HG03159 (cell line): Measurements from ENCODE around the gene CDKN1B.

Source experiments
- ATAC-seq: cut with Tn5 transposase; IDR thresholded peaks from one replicate; pipeline ENCODE4 v1.9.1; 2021; ENCODE audit warnings: mild to moderate bottlenecking, moderate library complexity; ENCODE audit not compliant: unreplicated experiment

Gene CDKN1B

GRCh38 chr12:12716793-12717585 is at the start of gene CDKN1B:
Gene CDKN1B (plus strand): TSS chr12:12717368. CDS start chr12:12717840, 472 bp downstream.
- ATAC-seq: peak; percentile 46

GRCh38 chr12:12668005-12668404 is 49.2 kb upstream of the CDKN1B start:
- no peak for ATAC-seq

- ATAC-seq: no peak
These were observed 48.1 kb upstream of the CDKN1B start for GRCh38 chr12:12669020-12669419.

GRCh38 chr12:12671850-12672660 is 45.1 kb upstream of the CDKN1B start:
- no peak for ATAC-seq

GRCh38 chr12:12673296-12673695 is 43.9 kb upstream of the CDKN1B start:
- no peak for ATAC-seq

- no peak for ATAC-seq
These were observed 40.6 kb upstream of the CDKN1B start for GRCh38 chr12:12676605-12677004.

- no peak for ATAC-seq
These were observed 36.0 kb upstream of the CDKN1B start for GRCh38 chr12:12681061-12681765.

- no peak for ATAC-seq
These were observed 34.9 kb upstream of the CDKN1B start for GRCh38 chr12:12682284-12682683.

GRCh38 chr12:12683136-12683697 is 34.0 kb upstream of the CDKN1B start:
- ATAC-seq: no peak

- ATAC-seq: no peak
These were observed 33.4 kb upstream of the CDKN1B start for GRCh38 chr12:12683725-12684124.

GRCh38 chr12:12684375-12685106 is 32.6 kb upstream of the CDKN1B start:
- ATAC-seq: no peak

- no peak for ATAC-seq
These were observed 31.9 kb upstream of the CDKN1B start for GRCh38 chr12:12685305-12685704.

GRCh38 chr12:12686472-12686871 is 30.7 kb upstream of the CDKN1B start:
- no peak for ATAC-seq

GRCh38 chr12:12686925-12687324 is 30.2 kb upstream of the CDKN1B start:
- ATAC-seq: no peak

- ATAC-seq: no peak
These were observed 27.4 kb upstream of the CDKN1B start for GRCh38 chr12:12689647-12690300.

GRCh38 chr12:12691549-12691948 is 25.6 kb upstream of the CDKN1B start:
- no peak for ATAC-seq

- no peak for ATAC-seq
These were observed 24.0 kb upstream of the CDKN1B start for GRCh38 chr12:12693111-12693671.

- peak; percentile 60 for ATAC-seq
These were observed 20.4 kb upstream of the CDKN1B start for GRCh38 chr12:12696562-12697383.

- no peak for ATAC-seq
These were observed 17.8 kb upstream of the CDKN1B start for GRCh38 chr12:12699345-12699744.
